Activated naive CD4-positive, alpha-beta T cell treated with anti-CD3 and anti-CD28 coated beads, Interleukin-2, amount 10 ng/mL, durations not matched to agents 7 days and 5 days (primary cell): ENCODE results near the gene APOB.

ENCODE experiments used
- CTCF ChIA-PET: fragments of 350-600 bp; sonication (Branson Sonifier 250); formaldehyde crosslinking; loops from one replicate; lab custom pipeline; 2021; ENCODE audit warnings: antibody characterized with exemption; lab: Charles Lee
- DNase-seq: peaks from one replicate; pipeline ENCODE4 v3.0.0-alpha.2; 2020
- H3K27ac Mint-ChIP-seq: one replicate; pipeline ENCODE4 v1.8.0; 2021; ENCODE audit warnings: mild to moderate bottlenecking, moderate library complexity, mixed read lengths
- H3K27me3 Mint-ChIP-seq: one replicate; pipeline ENCODE4 v1.8.0; 2021; ENCODE audit warnings: mild to moderate bottlenecking, mixed read lengths
- H3K36me3 Mint-ChIP-seq: one replicate; pipeline ENCODE4 v1.8.0; 2021; ENCODE audit warnings: mixed read lengths
- H3K4me1 Mint-ChIP-seq: one replicate; pipeline ENCODE4 v1.8.0; 2021; ENCODE audit warnings: mixed read lengths
- H3K4me3 Mint-ChIP-seq: one replicate; pipeline ENCODE4 v1.8.0; 2021; ENCODE audit warnings: mild to moderate bottlenecking, moderate library complexity, mixed read lengths
- H3K9me3 Mint-ChIP-seq: one replicate; pipeline ENCODE4 v1.8.0; 2021; ENCODE audit warnings: mixed read lengths

Gene APOB

GRCh38 chr2:21043744-21044532 is at the start of gene APOB:
APOB (minus strand) TSS chr2:21044073; CDS start chr2:21043945, 128 bp downstream.
- no peaks in the 10 kb centered on the region for H3K4me1 Mint-ChIP-seq
- DNase-seq, result no peak
- no peak within 1 kb of the TSS for H3K4me3 Mint-ChIP-seq
- H3K9me3 Mint-ChIP-seq, result no peaks in the 10 kb centered on the region
- H3K27me3 Mint-ChIP-seq, result peaks cover 24% of the 10 kb centered on the region
- no peak within 1 kb of the TSS for H3K27ac Mint-ChIP-seq
- H3K36me3 Mint-ChIP-seq, result no peaks in the 10 kb centered on the region
- CTCF ChIA-PET, result interaction anchor here (0.8 to 4.3 kb wide), 4 partner anchors 11 to 273 kb away, joined by 3 to 28 read pairs (median 16); no protein-coding TSS in a partner anchor

DNA sequence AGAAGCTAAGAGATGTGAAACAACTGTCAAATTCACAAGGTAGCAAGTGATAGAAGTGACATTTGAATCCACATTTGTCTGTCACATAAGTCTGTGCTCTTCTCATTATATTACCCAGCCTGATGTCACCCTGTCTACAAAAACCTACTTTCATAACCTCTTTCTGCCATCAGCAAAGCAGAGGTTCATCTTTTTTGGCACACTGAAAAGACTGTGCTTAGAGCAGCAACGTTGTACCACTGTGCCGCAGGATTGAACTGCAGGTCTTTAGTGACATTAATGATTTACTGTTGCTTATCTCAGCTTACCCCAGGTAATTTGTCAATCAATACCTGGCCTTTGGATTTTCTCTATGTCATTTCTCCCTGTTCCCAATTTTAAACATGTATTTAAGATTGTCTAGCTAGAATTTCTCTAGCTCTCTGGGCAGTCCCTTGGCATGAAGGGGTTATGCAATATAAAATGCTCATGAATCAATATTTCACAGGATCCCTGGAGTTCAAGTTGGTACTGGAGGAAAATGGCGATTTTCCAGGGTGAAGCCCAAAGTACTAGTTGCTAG is 48.5 kb upstream of the APOB start:
- no peaks in the 10 kb centered on the region for H3K27me3 Mint-ChIP-seq
- DNase-seq, result no peak
- CTCF ChIA-PET, result no interaction called here
- H3K27ac Mint-ChIP-seq, result no peak overlapping the region
- no peak overlapping the region for H3K4me3 Mint-ChIP-seq
- H3K36me3 Mint-ChIP-seq, result no peaks in the 10 kb centered on the region
- H3K4me1 Mint-ChIP-seq, result no peaks in the 10 kb centered on the region
- H3K9me3 Mint-ChIP-seq, result no peaks in the 10 kb centered on the region

- no peak overlapping the region for H3K27ac Mint-ChIP-seq
- H3K36me3 Mint-ChIP-seq, result no peaks in the 10 kb centered on the region
- no peaks in the 10 kb centered on the region for H3K27me3 Mint-ChIP-seq
- H3K4me1 Mint-ChIP-seq, result no peaks in the 10 kb centered on the region
- no peak for DNase-seq
- CTCF ChIA-PET, result no interaction called here
- H3K9me3 Mint-ChIP-seq, result no peaks in the 10 kb centered on the region
- no peak overlapping the region for H3K4me3 Mint-ChIP-seq
These were observed 40.5 kb upstream of the APOB start for GRCh38 chr2:21084401-21084800.

- CTCF ChIA-PET, result no interaction called here
- no peaks in the 10 kb centered on the region for H3K4me1 Mint-ChIP-seq
- DNase-seq, result no peak
- no peak overlapping the region for H3K27ac Mint-ChIP-seq
- no peaks in the 10 kb centered on the region for H3K9me3 Mint-ChIP-seq
- no peak overlapping the region for H3K4me3 Mint-ChIP-seq
- H3K36me3 Mint-ChIP-seq, result no peaks in the 10 kb centered on the region
- H3K27me3 Mint-ChIP-seq, result no peaks in the 10 kb centered on the region
These were observed 39.6 kb upstream of the APOB start for GRCh38 chr2:21083482-21083881.

DNA sequence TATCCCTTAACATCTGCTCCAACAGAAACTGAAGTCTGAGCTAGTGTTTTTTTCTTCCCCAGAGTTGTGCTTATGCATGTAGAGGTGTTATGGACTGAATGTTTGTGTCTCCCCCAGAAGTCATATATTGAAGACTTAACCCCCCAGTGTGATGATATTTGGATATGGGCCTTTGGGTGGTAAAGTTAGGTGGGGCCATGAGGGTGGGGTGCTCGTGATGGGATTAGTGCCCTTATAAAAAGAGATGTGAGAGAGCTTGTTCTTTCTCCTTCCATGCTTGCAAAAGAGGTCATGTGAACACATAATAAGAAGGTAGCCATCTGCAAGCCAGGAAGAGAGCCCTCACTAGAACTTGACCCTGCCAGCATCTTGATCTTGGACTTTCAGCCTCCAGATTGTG is 34.4 kb upstream of the APOB start:
- H3K4me3 Mint-ChIP-seq, result no peak overlapping the region
- no peak for DNase-seq
- no peaks in the 10 kb centered on the region for H3K9me3 Mint-ChIP-seq
- no peak overlapping the region for H3K27ac Mint-ChIP-seq
- CTCF ChIA-PET, result no interaction called here
- no peaks in the 10 kb centered on the region for H3K36me3 Mint-ChIP-seq
- no peaks in the 10 kb centered on the region for H3K27me3 Mint-ChIP-seq
- no peaks in the 10 kb centered on the region for H3K4me1 Mint-ChIP-seq

GRCh38 chr2:21072477-21073242 is 28.8 kb upstream of the APOB start:
- Mint-ChIP-seq H3K27me3 (peaks cover 2% of the 10 kb centered on the region), H3K4me1 (no peaks in the 10 kb centered on the region), H3K4me3 (no peak overlapping the region), H3K9me3 (no peaks in the 10 kb centered on the region), H3K27ac (no peak overlapping the region), H3K36me3 (no peaks in the 10 kb centered on the region)
- CTCF ChIA-PET, result no interaction called here
- DNase-seq, result no peak

DNA sequence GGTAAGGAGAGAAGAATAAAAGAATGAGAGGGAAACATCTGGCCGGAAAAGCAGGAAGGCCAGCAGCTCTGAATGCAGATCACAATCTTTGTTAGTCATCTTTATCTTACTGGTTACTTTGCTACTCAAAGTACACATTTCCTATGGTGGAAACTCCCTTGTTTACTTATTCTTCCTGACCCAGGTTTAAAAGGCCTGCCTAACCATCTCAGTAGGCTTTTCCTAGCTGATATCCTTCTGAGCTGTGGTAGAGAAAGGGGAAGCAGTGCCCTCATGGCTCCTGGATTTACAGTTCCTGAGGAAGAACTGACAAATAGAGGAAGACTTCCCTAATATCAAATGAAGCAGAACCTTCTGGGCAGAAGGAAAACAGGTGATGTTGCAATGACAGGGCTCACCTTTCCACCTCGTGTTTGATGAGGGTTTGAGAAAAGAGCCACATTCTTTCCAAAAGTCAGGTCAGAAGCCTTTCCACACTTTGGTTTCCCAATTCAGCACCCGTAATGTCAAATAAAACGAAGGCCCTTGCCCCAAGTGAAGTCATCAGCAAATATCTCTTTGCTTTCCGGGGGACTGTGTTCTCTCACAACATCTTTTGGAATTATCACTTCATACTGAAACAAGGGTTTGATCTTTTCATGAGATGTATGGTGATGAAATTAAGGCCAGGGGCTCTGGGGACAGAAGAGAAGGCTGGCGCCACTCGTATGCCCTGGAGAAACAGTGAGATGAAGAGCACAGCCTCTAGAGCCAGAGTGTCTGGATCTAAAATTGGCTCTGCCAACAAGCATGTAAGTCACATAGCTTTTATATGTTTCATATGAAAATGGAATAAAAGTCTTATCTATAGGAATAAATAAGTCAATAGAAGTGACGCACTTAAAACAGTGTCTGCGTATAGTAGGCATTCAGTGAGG is 26.7 kb upstream of the APOB start:
- Mint-ChIP-seq H3K4me1 (no peaks in the 10 kb centered on the region), H3K27me3 (peaks cover 3% of the 10 kb centered on the region), H3K4me3 (no peak overlapping the region), H3K9me3 (no peaks in the 10 kb centered on the region), H3K36me3 (no peaks in the 10 kb centered on the region), H3K27ac (no peak overlapping the region)
- CTCF ChIA-PET, result no interaction called here
- no peak for DNase-seq

GRCh38 chr2:21069746-21070340 is 26.0 kb upstream of the APOB start:
- no peak overlapping the region for H3K27ac Mint-ChIP-seq
- no peak for DNase-seq
- CTCF ChIA-PET, result no interaction called here
- no peaks in the 10 kb centered on the region for H3K4me1 Mint-ChIP-seq
- H3K36me3 Mint-ChIP-seq, result no peaks in the 10 kb centered on the region
- no peaks in the 10 kb centered on the region for H3K9me3 Mint-ChIP-seq
- H3K4me3 Mint-ChIP-seq, result no peak overlapping the region
- peaks cover 3% of the 10 kb centered on the region for H3K27me3 Mint-ChIP-seq

DNA sequence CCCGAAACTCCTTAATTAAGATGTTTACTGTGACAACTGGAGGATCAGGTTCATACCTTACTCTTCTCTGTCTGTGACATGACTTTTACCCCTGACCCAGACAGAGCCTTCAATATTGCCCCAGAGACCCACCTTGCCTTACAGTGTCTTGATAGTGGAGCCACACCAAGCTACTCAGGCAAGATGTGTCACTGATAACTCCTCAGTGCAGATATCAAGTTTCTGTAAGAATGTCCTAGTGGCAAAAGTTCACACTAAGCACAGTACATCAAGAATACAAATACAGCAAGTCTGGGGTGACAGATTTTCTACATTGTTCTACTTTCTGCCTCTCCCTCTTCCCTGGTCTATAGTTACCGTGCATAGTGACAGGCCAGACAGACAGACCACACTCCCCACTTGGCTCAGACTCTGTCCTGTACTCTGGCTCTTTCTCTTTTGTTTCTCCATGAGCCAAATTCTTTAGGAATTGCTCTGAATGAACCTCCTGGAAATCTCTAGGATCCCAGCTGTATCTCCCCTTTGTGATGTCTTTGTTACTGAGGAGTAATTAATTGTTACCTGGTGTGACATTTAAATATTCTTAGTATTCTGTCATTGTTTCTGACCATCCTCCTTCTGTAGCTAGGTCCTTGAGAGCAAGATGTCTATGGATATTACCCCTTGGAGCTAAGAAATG is 24.1 kb upstream of the APOB start:
- Mint-ChIP-seq H3K4me3 (no peak overlapping the region), H3K27ac (no peak overlapping the region), H3K4me1 (no peaks in the 10 kb centered on the region), H3K9me3 (no peaks in the 10 kb centered on the region), H3K36me3 (no peaks in the 10 kb centered on the region), H3K27me3 (peaks cover 3% of the 10 kb centered on the region)
- DNase-seq, result no peak
- CTCF ChIA-PET, result no interaction called here

DNA sequence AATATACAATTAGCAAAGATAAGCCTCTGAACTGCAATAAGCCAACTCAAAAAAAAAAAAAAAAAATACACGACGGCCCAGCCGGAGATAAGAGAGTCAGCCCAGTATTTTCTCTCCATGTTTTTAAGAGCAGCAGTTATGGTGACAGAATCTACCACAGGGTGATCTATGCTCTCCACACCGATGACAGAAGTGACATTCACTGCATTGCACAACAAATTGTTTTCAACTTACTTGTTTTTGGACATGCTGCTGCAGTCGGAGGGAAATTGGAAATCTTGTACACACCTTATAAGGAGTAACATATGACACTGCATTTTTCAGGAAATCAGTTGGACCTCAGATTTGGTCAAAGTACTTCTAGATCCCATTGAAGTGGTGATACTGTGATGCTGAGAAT is 23.3 kb upstream of the APOB start:
- no peaks in the 10 kb centered on the region for H3K9me3 Mint-ChIP-seq
- DNase-seq, result no peak
- no peaks in the 10 kb centered on the region for H3K36me3 Mint-ChIP-seq
- no peaks in the 10 kb centered on the region for H3K4me1 Mint-ChIP-seq
- no peak overlapping the region for H3K27ac Mint-ChIP-seq
- CTCF ChIA-PET, result no interaction called here
- H3K27me3 Mint-ChIP-seq, result peaks cover 3% of the 10 kb centered on the region
- no peak overlapping the region for H3K4me3 Mint-ChIP-seq

DNA sequence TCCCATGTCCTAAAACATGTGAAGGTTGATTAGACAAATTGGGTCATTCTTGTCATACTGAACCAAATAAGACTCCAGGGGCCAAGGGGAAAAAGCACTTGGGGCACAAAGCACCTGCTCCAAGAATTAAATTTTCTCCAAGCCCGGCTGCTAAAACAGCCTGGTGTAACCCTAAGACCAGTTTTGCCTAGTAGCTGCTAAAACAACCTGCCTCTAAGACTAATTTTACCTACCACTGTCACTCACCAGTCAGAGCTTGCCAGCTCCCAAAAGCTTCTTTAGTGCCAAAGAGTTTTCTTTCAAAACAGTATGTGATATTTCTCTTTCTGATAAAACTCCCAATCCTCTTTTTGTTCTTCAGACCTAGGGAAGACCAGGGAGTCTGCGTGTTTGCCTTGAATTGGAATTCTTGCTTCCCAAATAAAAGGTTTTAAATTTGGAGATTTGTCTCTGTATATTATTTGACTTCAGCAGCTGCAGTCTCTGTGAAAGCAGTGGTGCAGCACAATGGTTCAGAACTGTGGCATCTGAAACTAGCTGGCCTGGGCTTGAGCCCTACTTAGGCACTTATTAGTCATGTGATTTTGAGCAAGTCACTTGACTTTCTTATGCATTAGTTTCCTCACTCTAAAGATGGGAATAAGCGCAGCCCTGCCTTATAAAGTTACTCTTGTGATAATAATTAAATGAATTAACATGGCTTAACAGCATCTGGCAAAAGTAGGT is 16.2 kb upstream of the APOB start:
- no peaks in the 10 kb centered on the region for H3K27me3 Mint-ChIP-seq
- H3K4me1 Mint-ChIP-seq, result no peaks in the 10 kb centered on the region
- no peak for DNase-seq
- no peak overlapping the region for H3K4me3 Mint-ChIP-seq
- CTCF ChIA-PET, result interaction anchor here (1.1 kb wide), 1 partner anchor 12 kb away, joined by 3 read pairs; no protein-coding TSS in a partner anchor
- no peaks in the 10 kb centered on the region for H3K36me3 Mint-ChIP-seq
- no peaks in the 10 kb centered on the region for H3K9me3 Mint-ChIP-seq
- no peak overlapping the region for H3K27ac Mint-ChIP-seq

DNA sequence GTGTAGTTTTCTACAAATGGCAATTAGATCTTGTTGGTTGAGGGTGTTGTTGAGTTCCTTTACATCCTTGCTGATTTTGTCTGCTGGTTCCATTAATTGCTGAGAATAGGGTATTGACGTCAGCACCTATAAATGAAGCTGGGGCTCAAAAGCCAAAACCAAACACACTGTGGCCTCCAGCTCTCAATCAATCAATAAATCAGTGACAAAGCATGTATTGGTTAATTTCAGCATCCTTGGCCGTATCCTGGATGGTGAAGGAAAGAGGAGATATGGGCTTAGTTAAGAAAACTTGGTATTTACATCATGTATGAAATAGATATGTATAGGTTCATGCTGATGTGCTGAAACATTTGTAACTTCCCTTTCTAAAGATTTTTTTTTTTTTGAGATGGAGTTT is 13.2 kb upstream of the APOB start:
- Mint-ChIP-seq H3K4me3 (no peak overlapping the region), H3K4me1 (no peaks in the 10 kb centered on the region), H3K27ac (no peak overlapping the region), H3K36me3 (no peaks in the 10 kb centered on the region), H3K9me3 (no peaks in the 10 kb centered on the region), H3K27me3 (no peaks in the 10 kb centered on the region)
- CTCF ChIA-PET, result no interaction called here
- DNase-seq, result no peak
